Tibial nerve (tissue), 4 donors: ENCODE results near the gene PGF. TPM values are rescaled to one million over a fixed set of nuclear protein-coding genes. Genes with fewer than 3 reads are reported as not detected.
A peak's percentile ranks its signal among the peaks of the same experiment; 100 is the strongest.

Source experiments
- DNase-seq, 2 donors: peaks; one replicate each; pipeline ENCODE4 v3.0.0-alpha.2; 2019; ENCODE audit warnings: low spot score in 2 of 2
- H3K27ac ChIP-seq, 4 donors: fragments of 200-600 bp; sonication (generic) in 3 of 4; one replicate each; pipeline ENCODE4 v1.5.1; 2017 to 2019; ENCODE audit warnings: mild to moderate bottlenecking in 1 of 4
- H3K27me3 ChIP-seq, 2 donors: fragments of 200-600 bp; sonication (generic) in 1 of 2; one replicate each; pipeline versions ENCODE4 v1.5.1 to v1.6.0; 2017 to 2019
- H3K36me3 ChIP-seq, 3 donors: fragments of 200-600 bp; sonication (generic); one replicate each; pipeline ENCODE4 v1.5.1; 2018 to 2019
- H3K4me1 ChIP-seq, 4 donors: fragments of 200-600 bp; sonication (generic) in 3 of 4; one replicate each; pipeline ENCODE4 v1.5.1; 2017 to 2019
- H3K4me3 ChIP-seq, 4 donors: fragments of 200-600 bp; sonication (generic) in 3 of 4; one replicate each; pipeline ENCODE4 v1.5.1; 2017 to 2019; ENCODE audit warnings: mild to moderate bottlenecking in 1 of 4, moderate library complexity in 1 of 4
- H3K9me3 ChIP-seq, 4 donors: fragments of 200-600 bp; sonication (generic) in 3 of 4; one replicate each; pipeline ENCODE4 v1.5.1; 2017 to 2019
- CTCF ChIP-seq, 5 experiments: fragments of 200-600 bp in 3 of 5; fragments of 450-650 bp in 2 of 5; sonication (generic) in 3 of 5; IDR thresholded peaks; one replicate each; pipeline ENCODE4 v1.5.1; 2016 to 2019; ENCODE audit warnings: antibody characterized with exemption in 5 of 5, mild to moderate bottlenecking in 3 of 5, moderate library complexity in 2 of 5
- EP300 ChIP-seq, 2 donors: sonication (generic); formaldehyde crosslinking; IDR thresholded peaks; one replicate each; pipeline ENCODE4 v1.6.1; 2017; ENCODE audit warnings: antibody characterized with exemption in 2 of 2, mild to moderate bottlenecking in 1 of 2
- POLR2A ChIP-seq, 2 donors: fragments of 450-650 bp; IDR thresholded peaks; one replicate each; pipeline ENCODE4 v1.6.1; 2017; ENCODE audit warnings: antibody characterized with exemption in 2 of 2, mild to moderate bottlenecking in 2 of 2, moderate library complexity in 2 of 2
- WGBS, 2 donors: methylation state at CpG; one replicate each; pipeline ENCODE4 v1.1.5; 2018; 5-methylcytosine and 5-hydroxymethylcytosine counted together
- total RNA-seq, 4 donors: library from RNA; depleted of rRNA; stranded (reverse); fragments of >200 nt; gene quantifications; one replicate each; pipeline ENCODE4 v1.1.0, GENCODE V29; 2016

The PGF gene
- total RNA-seq, 4 donors from 2014 or later, result 13.2 to 39.5 (median 18.0) TPM

DNA sequence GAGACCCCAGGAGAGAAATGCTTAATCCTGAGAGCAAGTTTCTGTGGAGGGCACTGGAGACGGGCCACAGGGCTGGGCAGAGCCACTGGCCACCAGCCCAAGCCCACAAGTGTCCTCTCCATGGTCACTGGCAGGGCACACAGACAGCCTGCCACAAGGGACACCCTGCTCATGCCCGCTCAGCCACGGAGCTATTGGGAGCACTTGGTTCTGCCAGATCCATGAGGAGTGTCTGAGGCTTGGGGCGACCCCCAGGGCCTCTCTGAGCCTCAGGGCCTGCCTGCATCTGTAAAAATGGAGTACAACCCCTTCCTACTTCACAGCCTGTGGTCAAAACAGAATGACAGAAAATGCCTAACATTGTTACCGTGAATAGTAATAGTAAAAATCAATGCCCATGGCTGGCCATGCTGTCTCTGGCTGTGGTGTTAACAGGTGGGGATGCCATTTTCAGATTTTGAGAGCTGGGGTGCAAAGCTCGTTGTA, 3.2 kb downstream of the PGF start:
- Histone ChIP-seq H3K27me3 (no peaks in the 10 kb centered on the region), H3K9me3 (no peaks in the 10 kb centered on the region), H3K4me3 (peak overlapping the region in 1 of 4 donors; percentile 60), H3K36me3 (peaks cover 0 to 15% (median 0%) of the 10 kb centered on the region in 3 donors), H3K27ac (peak overlapping the region in 1 of 4 donors; percentile 11), H3K4me1 (peaks cover 0 to 46% (median 14%) of the 10 kb centered on the region in 4 donors)
- WGBS, 2 donors, result 80 to 89% methylated on average over 2 to 5 of the region's 6 CpGs
- no peak for DNase-seq
- TF ChIP-seq EP300 (IDR thresholded peaks at IDR 0.05) (no peak), CTCF (IDR thresholded peaks at IDR 0.05) (no peak), POLR2A (IDR thresholded peaks at IDR 0.05) (no peak)

- peak overlapping the region in 1 of 4 donors; percentile 11 for H3K27ac ChIP-seq
- WGBS, 2 donors, result 57 to 70% methylated on average over 12 to 15 of the region's 15 CpGs
- peaks cover 0 to 15% (median 0%) of the 10 kb centered on the region in 3 donors for H3K36me3 ChIP-seq
- TF ChIP-seq CTCF (IDR thresholded peaks at IDR 0.05) (no peak), POLR2A (IDR thresholded peaks at IDR 0.05) (no peak), EP300 (IDR thresholded peaks at IDR 0.05) (no peak)
- H3K4me3 ChIP-seq, result peak overlapping the region in 1 of 4 donors; percentile 60
- no peaks in the 10 kb centered on the region for H3K27me3 ChIP-seq
- no peak for DNase-seq
- H3K9me3 ChIP-seq, result no peaks in the 10 kb centered on the region
- peaks cover 0 to 52% (median 14%) of the 10 kb centered on the region in 4 donors for H3K4me1 ChIP-seq
These were observed 3.8 kb downstream of the PGF start for GRCh38 chr14:74951443-74952179.

DNA sequence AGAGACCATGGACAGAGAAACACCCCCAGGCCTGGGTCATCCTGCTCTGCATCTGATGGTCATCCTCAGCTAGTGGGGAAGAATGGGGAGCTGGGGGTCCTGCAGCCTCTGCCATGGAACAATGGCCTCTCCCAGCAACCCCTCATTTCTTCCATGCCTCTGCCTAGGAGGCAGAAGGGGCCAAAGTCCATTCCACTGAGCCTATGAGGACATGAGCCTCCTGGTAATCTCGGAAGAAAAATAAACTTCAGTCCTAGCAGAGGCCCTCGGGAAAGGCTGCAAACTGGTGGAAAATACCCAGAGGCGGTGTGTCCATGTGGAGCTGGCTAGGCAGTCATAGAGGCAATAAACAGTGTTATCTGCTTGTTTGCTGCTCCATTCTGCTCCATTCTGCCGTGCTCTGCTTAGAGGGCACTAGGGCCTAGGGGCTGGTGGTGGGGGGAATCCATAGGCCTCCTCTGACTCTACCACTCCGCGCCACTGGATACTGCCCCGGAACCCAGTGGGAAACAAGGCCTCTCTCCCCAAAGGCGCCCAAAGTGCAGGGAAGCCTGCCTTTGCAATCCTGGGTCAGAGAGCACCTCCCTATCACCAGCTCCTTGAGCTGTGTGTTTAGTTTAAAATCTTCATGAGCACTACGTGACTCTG, 4.5 kb downstream of the PGF start:
- Histone ChIP-seq H3K36me3 (peaks cover 0 to 15% (median 0%) of the 10 kb centered on the region in 3 donors), H3K27ac (no peak overlapping the region), H3K27me3 (no peaks in the 10 kb centered on the region), H3K9me3 (no peaks in the 10 kb centered on the region), H3K4me1 (peaks cover 0 to 53% (median 14%) of the 10 kb centered on the region in 4 donors), H3K4me3 (no peak overlapping the region)
- DNase-seq, result no peak
- TF ChIP-seq CTCF (IDR thresholded peaks at IDR 0.05) (no peak), EP300 (IDR thresholded peaks at IDR 0.05) (no peak), POLR2A (IDR thresholded peaks at IDR 0.05) (no peak)
- WGBS, 2 donors, result 82% methylated on average over 9 of the region's 9 CpGs

DNA sequence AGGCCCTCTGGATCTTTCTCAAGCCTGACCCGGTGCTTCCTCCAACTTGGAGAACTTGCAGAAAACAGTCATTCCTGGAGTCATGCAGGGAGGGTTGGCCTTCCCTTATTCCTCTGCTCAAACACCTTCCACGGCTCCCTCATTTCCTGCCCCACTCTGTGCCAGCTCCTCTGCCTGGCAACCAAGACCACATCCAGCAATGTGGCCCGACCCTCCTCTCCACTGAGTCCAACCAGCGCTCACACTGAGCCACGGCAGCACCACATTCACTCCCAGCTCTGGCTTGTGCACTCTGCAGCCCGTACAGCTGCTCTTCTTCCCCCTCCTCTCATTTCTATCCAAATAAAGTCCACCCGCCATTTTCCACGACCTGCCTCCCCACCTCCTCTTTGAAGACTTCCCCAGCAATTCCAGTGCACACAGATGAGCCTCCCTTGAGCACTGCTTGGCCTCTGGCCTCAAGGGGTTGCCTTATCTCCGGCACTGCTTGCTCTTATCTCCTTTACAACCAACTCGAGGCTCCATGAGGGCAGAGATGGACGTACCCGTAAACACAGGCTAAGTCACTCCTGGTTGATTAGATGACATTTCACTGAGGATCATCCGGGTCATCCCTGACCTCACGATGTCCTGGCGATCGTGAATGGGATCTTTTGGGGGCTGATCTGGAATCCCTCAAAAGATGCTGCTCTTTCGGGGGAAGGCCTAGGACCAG, 5.4 kb downstream of the PGF start:
- H3K36me3 ChIP-seq, result peaks cover 0 to 15% (median 0%) of the 10 kb centered on the region in 3 donors
- H3K9me3 ChIP-seq, result no peaks in the 10 kb centered on the region
- peaks cover 0 to 44% (median 11%) of the 10 kb centered on the region in 4 donors for H3K4me1 ChIP-seq
- no peak for DNase-seq
- no peak overlapping the region for H3K27ac ChIP-seq
- no peak overlapping the region for H3K4me3 ChIP-seq
- no peaks in the 10 kb centered on the region for H3K27me3 ChIP-seq
- TF ChIP-seq EP300 (IDR thresholded peaks at IDR 0.05) (no peak), CTCF (IDR thresholded peaks at IDR 0.05) (no peak), POLR2A (IDR thresholded peaks at IDR 0.05) (no peak)
- WGBS, 2 donors, result 83 to 84% methylated on average over 17 of the region's 17 CpGs
